ENCODE data around the gene PPP3CA.

The PPP3CA gene

GRCh38 chr4:101178731-101179130, 168.6 kb downstream of the PPP3CA start:
- no peak for DNase-seq (ENCODE audit: extremely low spot score)
- TF ChIP-seq ARNT (IDR thresholded peaks at IDR 0.05) = no peak
- no peak for TF ChIP-seq HDGF (IDR thresholded peaks at IDR 0.05; ENCODE audit: borderline replicate concordance)
- TF ChIP-seq SUZ12 (IDR thresholded peaks at IDR 0.05) = no peak
- TF ChIP-seq LEF1 (IDR thresholded peaks at IDR 0.05; ENCODE audit: borderline replicate concordance) = no peak
- TF ChIP-seq ZNF384 (IDR thresholded peaks at IDR 0.05) = no peak
- TF ChIP-seq ELF4 (IDR thresholded peaks at IDR 0.05) = no peak
- no peak for TF ChIP-seq L3MBTL2 (conservative IDR thresholded peaks at IDR 0.05)
- TF ChIP-seq, protein P1, sequence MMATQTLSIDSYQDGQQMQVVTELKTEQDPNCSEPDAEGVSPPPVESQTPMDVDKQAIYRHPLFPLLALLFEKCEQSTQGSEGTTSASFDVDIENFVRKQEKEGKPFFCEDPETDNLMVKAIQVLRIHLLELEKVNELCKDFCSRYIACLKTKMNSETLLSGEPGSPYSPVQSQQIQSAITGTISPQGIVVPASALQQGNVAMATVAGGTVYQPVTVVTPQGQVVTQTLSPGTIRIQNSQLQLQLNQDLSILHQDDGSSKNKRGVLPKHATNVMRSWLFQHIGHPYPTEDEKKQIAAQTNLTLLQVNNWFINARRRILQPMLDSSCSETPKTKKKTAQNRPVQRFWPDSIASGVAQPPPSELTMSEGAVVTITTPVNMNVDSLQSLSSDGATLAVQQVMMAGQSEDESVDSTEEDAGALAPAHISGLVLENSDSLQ (IDR thresholded peaks at IDR 0.05) = no peak
- TF ChIP-seq FOXK2 (IDR thresholded peaks at IDR 0.05) = no peak
- ChIA-PET POLR2A (no interaction called here), CTCF (no interaction called here)

DNA sequence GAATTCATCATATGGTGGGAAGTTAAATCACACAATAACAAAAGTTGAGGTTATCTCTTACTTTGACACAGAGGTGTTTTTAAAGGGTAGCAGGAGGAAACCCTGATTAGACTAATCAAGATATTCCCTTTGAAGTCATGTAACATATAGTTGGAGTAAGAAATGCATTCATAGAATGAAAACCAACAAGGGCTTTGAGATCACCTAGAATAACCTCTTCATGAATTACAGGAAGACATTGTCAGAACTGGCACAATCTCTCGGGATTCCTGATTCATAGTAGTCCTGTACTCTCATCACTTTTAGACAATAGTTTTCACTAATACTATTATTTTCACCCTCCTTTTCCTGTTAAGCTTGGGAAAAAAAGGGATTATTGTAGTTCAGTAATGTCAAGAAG, 170.2 kb downstream of the PPP3CA start:
- ChIA-PET CTCF (no interaction called here), POLR2A (no interaction called here)
- TF ChIP-seq, protein P1 (IDR thresholded peaks at IDR 0.05) = no peak
- DNase-seq (ENCODE audit: extremely low spot score) = no peak

DNA sequence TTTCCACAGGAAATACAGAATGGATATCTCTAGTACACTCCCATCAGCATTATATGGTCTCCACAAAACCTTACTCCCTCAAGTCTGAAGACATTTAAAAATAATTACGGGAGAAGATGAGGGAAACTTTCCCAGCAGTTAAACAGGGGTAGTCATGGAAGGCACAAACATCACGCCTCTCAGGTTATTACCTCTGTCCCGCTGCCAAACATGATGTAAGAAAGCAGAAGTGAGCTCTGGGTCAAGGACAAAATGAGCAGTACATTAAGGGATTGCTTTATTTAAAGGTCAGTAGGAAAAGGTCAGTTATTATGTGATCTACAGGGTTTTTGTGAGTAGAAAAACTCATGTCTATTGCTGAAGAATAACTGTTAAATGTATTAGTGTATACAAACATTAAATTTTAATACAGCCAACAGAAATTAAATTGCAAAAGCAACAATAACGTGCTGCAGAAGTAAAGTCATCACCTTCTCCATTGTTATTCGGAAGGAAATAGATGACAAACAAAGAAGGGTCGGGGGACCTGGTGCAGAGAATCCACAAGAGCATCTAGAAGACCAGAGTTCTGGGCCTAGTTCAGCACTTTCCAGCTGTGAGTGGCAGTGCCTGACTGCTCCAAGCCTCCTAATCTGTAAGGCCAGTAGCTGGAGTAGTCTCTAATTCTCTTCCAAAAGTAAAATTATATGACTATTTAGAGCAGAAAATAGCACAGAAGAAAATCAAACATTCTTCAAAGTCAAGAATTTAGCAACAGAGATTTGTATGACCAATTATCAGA, 171.2 kb downstream of the PPP3CA start:
- DNase-seq (ENCODE audit: extremely low spot score) = no peak
- CTCF ChIA-PET = no interaction called here
- POLR2A ChIA-PET = no interaction called here
- TF ChIP-seq NFRKB (IDR thresholded peaks at IDR 0.05) = no peak
- no peak for TF ChIP-seq SUZ12 (IDR thresholded peaks at IDR 0.05)
- no peak for TF ChIP-seq LEF1 (IDR thresholded peaks at IDR 0.05; ENCODE audit: borderline replicate concordance)

GRCh38 chr4:101174679-101175345, 172.5 kb downstream of the PPP3CA start:
- no peak for TF ChIP-seq ZNF384 (IDR thresholded peaks at IDR 0.05)
- TF ChIP-seq, protein P1 (IDR thresholded peaks at IDR 0.05) = no peak
- no peak for TF ChIP-seq TARDBP (IDR thresholded peaks at IDR 0.05)
- no peak for TF ChIP-seq LEF1 (IDR thresholded peaks at IDR 0.05; ENCODE audit: borderline replicate concordance)
- no peak for TF ChIP-seq FOXK2 (IDR thresholded peaks at IDR 0.05)
- no peak for TF ChIP-seq ARNT (IDR thresholded peaks at IDR 0.05)
- no peak for TF ChIP-seq FOXA1 (IDR thresholded peaks at IDR 0.05)
- no peak for TF ChIP-seq SUZ12 (IDR thresholded peaks at IDR 0.05)
- TF ChIP-seq NFRKB (IDR thresholded peaks at IDR 0.05) = no peak
- TF ChIP-seq CTBP1 (IDR thresholded peaks at IDR 0.05; ENCODE audit: borderline replicate concordance) = no peak
- TF ChIP-seq ELF4 (IDR thresholded peaks at IDR 0.05) = no peak
- TF ChIP-seq L3MBTL2 (conservative IDR thresholded peaks at IDR 0.05) = no peak
- no peak for TF ChIP-seq BHLHE40 (IDR thresholded peaks at IDR 0.05; ENCODE audit: borderline replicate concordance)
- no peak for TF ChIP-seq SP1 (IDR thresholded peaks at IDR 0.05)
- TF ChIP-seq HDGF (IDR thresholded peaks at IDR 0.05; ENCODE audit: borderline replicate concordance) = no peak
- ChIA-PET CTCF (no interaction called here), POLR2A (no interaction called here)
- DNase-seq (ENCODE audit: extremely low spot score) = no peak

- no peak for DNase-seq (ENCODE audit: extremely low spot score)
- TF ChIP-seq NFRKB (IDR thresholded peaks at IDR 0.05) (no peak), FOXM1 (IDR thresholded peaks at IDR 0.05; ENCODE audit: borderline replicate concordance) (no peak), BHLHE40 (IDR thresholded peaks at IDR 0.05; ENCODE audit: borderline replicate concordance) (no peak), TARDBP (IDR thresholded peaks at IDR 0.05) (no peak), FOXA1 (IDR thresholded peaks at IDR 0.05) (no peak), SUZ12 (IDR thresholded peaks at IDR 0.05) (no peak)
- POLR2A ChIA-PET = no interaction called here
- CTCF ChIA-PET = no interaction called here
Measured at GRCh38 chr4:101172369-101172768, 175.0 kb downstream of the PPP3CA start.

DNA sequence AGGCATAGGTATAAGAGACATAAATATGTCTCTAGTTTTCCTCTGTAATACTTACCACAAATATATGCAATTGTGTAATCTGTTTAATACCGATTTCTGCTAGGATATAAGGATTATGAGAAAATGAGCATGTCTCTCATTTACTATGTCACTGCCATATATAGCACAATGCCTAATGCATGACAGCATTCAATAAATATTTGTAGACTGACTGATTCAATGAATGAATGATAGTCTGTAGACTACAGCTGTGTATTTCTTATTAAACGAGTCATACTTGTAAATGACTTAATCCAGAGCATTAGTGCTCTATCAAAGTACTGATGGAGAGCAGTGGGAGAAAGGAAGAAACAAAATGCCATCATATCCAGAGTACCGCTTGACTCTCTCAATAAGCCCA, 175.6 kb downstream of the PPP3CA start:
- POLR2A ChIA-PET = no interaction called here
- TF ChIP-seq NFRKB (IDR thresholded peaks at IDR 0.05) (no peak), L3MBTL2 (conservative IDR thresholded peaks at IDR 0.05) (no peak)
- DNase-seq (ENCODE audit: extremely low spot score) = no peak
- CTCF ChIA-PET = no interaction called here

All from HEK293T (cell line).